ENCODE measurements around the gene ATP1B3.

DNA sequence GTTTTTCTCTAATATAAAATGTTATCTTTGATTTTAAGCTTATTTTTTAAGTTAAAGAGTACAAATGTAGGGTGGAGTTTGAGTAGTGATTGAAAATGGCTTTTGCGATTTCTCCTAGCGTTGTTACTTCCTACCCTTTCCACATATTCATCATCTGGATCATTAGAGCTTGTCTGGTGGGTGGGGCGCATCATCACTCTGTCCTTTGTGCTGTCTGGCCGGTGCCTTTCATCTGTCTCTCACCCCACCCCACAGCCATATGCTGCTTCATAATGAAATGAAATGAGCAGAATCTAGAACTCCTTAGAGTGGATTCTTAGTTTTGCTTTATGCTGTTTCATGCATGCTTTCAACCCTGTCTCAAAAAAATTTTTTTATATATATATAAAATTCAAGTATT lies 44.3 kb downstream of the ATP1B3 start:
- TF ChIP-seq, protein P1, sequence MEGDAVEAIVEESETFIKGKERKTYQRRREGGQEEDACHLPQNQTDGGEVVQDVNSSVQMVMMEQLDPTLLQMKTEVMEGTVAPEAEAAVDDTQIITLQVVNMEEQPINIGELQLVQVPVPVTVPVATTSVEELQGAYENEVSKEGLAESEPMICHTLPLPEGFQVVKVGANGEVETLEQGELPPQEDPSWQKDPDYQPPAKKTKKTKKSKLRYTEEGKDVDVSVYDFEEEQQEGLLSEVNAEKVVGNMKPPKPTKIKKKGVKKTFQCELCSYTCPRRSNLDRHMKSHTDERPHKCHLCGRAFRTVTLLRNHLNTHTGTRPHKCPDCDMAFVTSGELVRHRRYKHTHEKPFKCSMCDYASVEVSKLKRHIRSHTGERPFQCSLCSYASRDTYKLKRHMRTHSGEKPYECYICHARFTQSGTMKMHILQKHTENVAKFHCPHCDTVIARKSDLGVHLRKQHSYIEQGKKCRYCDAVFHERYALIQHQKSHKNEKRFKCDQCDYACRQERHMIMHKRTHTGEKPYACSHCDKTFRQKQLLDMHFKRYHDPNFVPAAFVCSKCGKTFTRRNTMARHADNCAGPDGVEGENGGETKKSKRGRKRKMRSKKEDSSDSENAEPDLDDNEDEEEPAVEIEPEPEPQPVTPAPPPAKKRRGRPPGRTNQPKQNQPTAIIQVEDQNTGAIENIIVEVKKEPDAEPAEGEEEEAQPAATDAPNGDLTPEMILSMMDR (IDR thresholded peaks at IDR 0.05), result no peak
- TF ChIP-seq POLR2A (IDR thresholded peaks at IDR 0.05), result no peak

Data from Peyer's patch (tissue), 4 donors.